HG02759 (cell line): ENCODE data around the gene RAB13.

Experiments
- ATAC-seq: cut with Tn5 transposase; IDR thresholded peaks from one replicate; pipeline ENCODE4 v1.9.1; 2021; ENCODE audit warnings: mild to moderate bottlenecking, moderate library complexity; ENCODE audit not compliant: unreplicated experiment

The RAB13 gene

GRCh38 chr1:153934746-153935145 is 51.4 kb downstream of the RAB13 start:
- no peak for ATAC-seq

GRCh38 chr1:153933955-153934354 is 52.2 kb downstream of the RAB13 start:
- ATAC-seq: no peak

GRCh38 chr1:153933430-153933829 is 52.7 kb downstream of the RAB13 start:
- no peak for ATAC-seq

GRCh38 chr1:153932156-153933131 is 53.7 kb downstream of the RAB13 start:
- no peak for ATAC-seq
